HepG2 (cell line): ENCODE data around the gene POLR3E.

Experiments used
- GABPB1 ChIP-seq: IDR thresholded peaks from 2 replicates; pipeline ENCODE4 v1.6.1; 2016; ENCODE audit warnings: mild to moderate bottlenecking, missing genetic modification reagents, moderate library complexity, missing compliant biosample characterization
- JUND ChIP-seq: sonication (generic); formaldehyde crosslinking; IDR thresholded peaks from 2 replicates; pipeline ENCODE4 v1.8.0; 2022; ENCODE audit warnings: mild to moderate bottlenecking, missing genetic modification reagents
- MTA1 ChIP-seq: sonication (generic); formaldehyde crosslinking; IDR thresholded peaks from 2 replicates; pipeline ENCODE4 v1.4.0; 2020; ENCODE audit warnings: missing genetic modification reagents, mild to moderate bottlenecking, borderline replicate concordance
- NCOA2 ChIP-seq: sonication (generic); formaldehyde crosslinking; IDR thresholded peaks from 2 replicates; pipeline ENCODE4 v1.8.0; 2022; ENCODE audit warnings: inconsistent platforms
- NFYB ChIP-seq: sonication (generic); formaldehyde crosslinking; IDR thresholded peaks from 2 replicates; pipeline ENCODE4 v1.4.0; 2020; ENCODE audit warnings: missing genetic modification reagents
- SETDB1 ChIP-seq: sonication (generic); formaldehyde crosslinking; IDR thresholded peaks from 2 replicates; pipeline ENCODE4 v1.5.1; 2020; ENCODE audit warnings: missing genetic modification reagents, mild to moderate bottlenecking, borderline replicate concordance
- SRSF4 ChIP-seq: fragments of 200-400 bp; formaldehyde crosslinking; IDR thresholded peaks from one replicate; pipeline ENCODE4 v1.6.1; 2018; ENCODE audit warnings: mild to moderate bottlenecking, low read depth, low read length, moderate library complexity; ENCODE audit not compliant: poor library complexity, severe bottlenecking
- ZNF431 ChIP-seq: sonication (generic); formaldehyde crosslinking; IDR thresholded peaks from 2 replicates; pipeline ENCODE4 v1.9.0; 2022; ENCODE audit warnings: missing genetic modification reagents, low read depth, mild to moderate bottlenecking, borderline replicate concordance
- ZNF713 ChIP-seq: sonication (generic); formaldehyde crosslinking; IDR thresholded peaks from 2 replicates; pipeline ENCODE4 v1.4.0; 2020; ENCODE audit warnings: mild to moderate bottlenecking, missing genetic modification reagents
- TF ChIP-seq, protein P1 (sequence below): sonication (generic); formaldehyde crosslinking; IDR thresholded peaks from 2 replicates; pipeline ENCODE4 v1.5.0; 2020; ENCODE audit warnings: mild to moderate bottlenecking, missing genetic modification reagents, moderate library complexity
- TF ChIP-seq, protein P2 (sequence below): sonication (generic); formaldehyde crosslinking; conservative IDR thresholded peaks from 2 replicates; pipeline ENCODE4 v1.4.0; 2020; ENCODE audit warnings: missing genetic modification reagents

DNA sequence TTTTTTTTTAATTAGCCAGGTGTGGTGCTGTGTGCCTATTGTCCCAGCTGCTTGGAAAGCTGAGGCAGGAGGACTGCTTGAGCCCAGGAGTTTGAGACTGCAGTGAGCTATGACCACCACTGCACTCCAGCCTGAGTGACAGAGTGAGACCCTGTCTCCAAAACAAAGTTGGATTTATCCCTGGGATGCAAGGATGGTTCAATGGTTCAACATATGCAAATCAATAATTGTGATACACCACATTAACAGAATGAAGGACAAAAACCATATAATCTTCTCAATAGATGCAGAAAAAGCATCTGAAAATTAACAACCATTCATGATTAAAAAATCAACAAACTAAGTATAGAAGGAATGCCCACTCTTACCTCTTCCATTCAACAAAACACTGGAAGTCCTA is 43.7 kb downstream of the POLR3E start:
- TF ChIP-seq SRSF4 (no peak), MTA1 (no peak), JUND (no peak), ZNF431 (no peak), SETDB1 (CRISPR knock-in tag) (no peak), NCOA2 (CRISPR knock-in tag) (no peak), NFYB (CRISPR knock-in tag) (no peak), GABPB1 (CRISPR knock-in tag) (no peak), ZNF713 (CRISPR knock-in tag) (no peak)
- TF ChIP-seq, protein P1, sequence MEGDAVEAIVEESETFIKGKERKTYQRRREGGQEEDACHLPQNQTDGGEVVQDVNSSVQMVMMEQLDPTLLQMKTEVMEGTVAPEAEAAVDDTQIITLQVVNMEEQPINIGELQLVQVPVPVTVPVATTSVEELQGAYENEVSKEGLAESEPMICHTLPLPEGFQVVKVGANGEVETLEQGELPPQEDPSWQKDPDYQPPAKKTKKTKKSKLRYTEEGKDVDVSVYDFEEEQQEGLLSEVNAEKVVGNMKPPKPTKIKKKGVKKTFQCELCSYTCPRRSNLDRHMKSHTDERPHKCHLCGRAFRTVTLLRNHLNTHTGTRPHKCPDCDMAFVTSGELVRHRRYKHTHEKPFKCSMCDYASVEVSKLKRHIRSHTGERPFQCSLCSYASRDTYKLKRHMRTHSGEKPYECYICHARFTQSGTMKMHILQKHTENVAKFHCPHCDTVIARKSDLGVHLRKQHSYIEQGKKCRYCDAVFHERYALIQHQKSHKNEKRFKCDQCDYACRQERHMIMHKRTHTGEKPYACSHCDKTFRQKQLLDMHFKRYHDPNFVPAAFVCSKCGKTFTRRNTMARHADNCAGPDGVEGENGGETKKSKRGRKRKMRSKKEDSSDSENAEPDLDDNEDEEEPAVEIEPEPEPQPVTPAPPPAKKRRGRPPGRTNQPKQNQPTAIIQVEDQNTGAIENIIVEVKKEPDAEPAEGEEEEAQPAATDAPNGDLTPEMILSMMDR, result no peak
- TF ChIP-seq, protein P2, sequence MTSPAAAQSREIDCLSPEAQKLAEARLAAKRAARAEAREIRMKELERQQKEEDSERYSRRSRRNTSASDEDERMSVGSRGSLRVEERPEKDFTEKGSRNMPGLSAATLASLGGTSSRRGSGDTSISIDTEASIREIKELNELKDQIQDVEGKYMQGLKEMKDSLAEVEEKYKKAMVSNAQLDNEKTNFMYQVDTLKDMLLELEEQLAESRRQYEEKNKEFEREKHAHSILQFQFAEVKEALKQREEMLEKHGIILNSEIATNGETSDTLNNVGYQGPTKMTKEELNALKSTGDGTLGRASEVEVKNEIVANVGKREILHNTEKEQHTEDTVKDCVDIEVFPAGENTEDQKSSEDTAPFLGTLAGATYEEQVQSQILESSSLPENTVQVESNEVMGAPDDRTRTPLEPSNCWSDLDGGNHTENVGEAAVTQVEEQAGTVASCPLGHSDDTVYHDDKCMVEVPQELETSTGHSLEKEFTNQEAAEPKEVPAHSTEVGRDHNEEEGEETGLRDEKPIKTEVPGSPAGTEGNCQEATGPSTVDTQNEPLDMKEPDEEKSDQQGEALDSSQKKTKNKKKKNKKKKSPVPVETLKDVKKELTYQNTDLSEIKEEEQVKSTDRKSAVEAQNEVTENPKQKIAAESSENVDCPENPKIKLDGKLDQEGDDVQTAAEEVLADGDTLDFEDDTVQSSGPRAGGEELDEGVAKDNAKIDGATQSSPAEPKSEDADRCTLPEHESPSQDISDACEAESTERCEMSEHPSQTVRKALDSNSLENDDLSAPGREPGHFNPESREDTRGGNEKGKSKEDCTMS (CRISPR knock-in tag), result no peak
